ENCODE data around the gene AKAP10. TPM values are rescaled to one million over a fixed set of nuclear protein-coding genes. Genes with fewer than 3 reads are reported as not detected.

AKAP10 gene
- total RNA-seq, 1 donor from 2014 or later: 15.0 TPM

- H3K4me1 ChIP-seq: no peaks in the 10 kb centered on the region
- no peak overlapping the region for H3K27ac ChIP-seq
- intact Hi-C loops (cut with DNase I): no loop called here
- TF ChIP-seq, protein P1, sequence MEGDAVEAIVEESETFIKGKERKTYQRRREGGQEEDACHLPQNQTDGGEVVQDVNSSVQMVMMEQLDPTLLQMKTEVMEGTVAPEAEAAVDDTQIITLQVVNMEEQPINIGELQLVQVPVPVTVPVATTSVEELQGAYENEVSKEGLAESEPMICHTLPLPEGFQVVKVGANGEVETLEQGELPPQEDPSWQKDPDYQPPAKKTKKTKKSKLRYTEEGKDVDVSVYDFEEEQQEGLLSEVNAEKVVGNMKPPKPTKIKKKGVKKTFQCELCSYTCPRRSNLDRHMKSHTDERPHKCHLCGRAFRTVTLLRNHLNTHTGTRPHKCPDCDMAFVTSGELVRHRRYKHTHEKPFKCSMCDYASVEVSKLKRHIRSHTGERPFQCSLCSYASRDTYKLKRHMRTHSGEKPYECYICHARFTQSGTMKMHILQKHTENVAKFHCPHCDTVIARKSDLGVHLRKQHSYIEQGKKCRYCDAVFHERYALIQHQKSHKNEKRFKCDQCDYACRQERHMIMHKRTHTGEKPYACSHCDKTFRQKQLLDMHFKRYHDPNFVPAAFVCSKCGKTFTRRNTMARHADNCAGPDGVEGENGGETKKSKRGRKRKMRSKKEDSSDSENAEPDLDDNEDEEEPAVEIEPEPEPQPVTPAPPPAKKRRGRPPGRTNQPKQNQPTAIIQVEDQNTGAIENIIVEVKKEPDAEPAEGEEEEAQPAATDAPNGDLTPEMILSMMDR (IDR thresholded peaks at IDR 0.05): no peak
- H3K36me3 ChIP-seq: peaks cover 58 to 74% of the 10 kb centered on the region in 2 donors
- DNase-seq (ENCODE audit: low spot score in 2 of 2): no peak
- H3K9me3 ChIP-seq: no peaks in the 10 kb centered on the region
- no peak overlapping the region for H3K4me3 ChIP-seq
- no peaks in the 10 kb centered on the region for H3K27me3 ChIP-seq
These were observed 72.1 kb downstream of the AKAP10 start for GRCh38 chr17:19905502-19905901.

DNA sequence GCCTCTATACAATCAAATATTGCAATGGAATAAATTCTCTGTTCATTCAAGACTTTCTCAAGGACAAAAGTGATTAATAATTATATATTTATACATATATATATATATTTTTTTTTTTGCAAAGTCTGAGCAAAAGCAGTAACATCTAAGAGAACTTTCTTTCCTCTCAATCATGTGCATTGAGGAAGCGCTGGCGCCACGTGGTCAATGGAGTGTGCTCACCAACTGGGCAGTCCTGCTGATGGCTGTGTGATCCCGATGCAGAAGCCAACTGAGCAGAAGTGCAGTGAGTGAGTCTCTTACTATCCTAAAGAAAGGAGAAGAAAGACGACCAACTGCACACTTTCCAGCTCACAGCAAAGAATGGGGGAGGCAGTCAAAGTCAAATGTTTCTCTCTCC is 72.7 kb downstream of the AKAP10 start:
- Histone ChIP-seq H3K4me1 (no peaks in the 10 kb centered on the region), H3K27me3 (no peaks in the 10 kb centered on the region), H3K4me3 (no peak overlapping the region), H3K27ac (no peak overlapping the region), H3K9me3 (no peaks in the 10 kb centered on the region), H3K36me3 (peaks cover 58 to 73% of the 10 kb centered on the region in 2 donors)
- TF ChIP-seq, protein P1 (IDR thresholded peaks at IDR 0.05): no peak
- peak in 1 of 2 donors; percentile 11 for DNase-seq (ENCODE audit: low spot score in 2 of 2)
- intact Hi-C loops (cut with DNase I): no loop called here

GRCh38 chr17:19904412-19904811 is 73.2 kb downstream of the AKAP10 start:
- intact Hi-C loops (cut with DNase I): no loop called here
- H3K36me3 ChIP-seq: peaks cover 56 to 72% of the 10 kb centered on the region in 2 donors

DNA sequence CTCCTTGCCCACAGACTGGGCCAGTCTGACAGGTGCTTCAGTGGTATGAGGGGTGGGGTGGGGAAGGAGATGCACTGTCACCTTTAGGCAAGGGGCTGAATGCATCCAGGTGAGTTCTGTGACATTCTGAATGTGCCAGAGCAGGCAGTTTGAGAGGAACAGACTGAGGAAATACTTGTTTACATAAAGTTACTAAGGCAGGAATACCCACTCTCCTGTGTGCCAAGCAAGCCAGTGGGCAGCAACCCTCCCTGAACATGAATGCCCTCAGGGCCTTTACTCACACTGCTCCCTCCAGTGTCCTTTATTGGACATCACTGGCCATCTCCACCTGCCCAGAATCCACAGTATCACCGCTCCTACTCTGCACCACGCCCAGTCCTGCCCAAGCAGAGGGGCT is 76.8 kb downstream of the AKAP10 start:
- Histone ChIP-seq H3K27me3 (no peaks in the 10 kb centered on the region), H3K4me1 (no peaks in the 10 kb centered on the region), H3K36me3 (peaks cover 29 to 44% of the 10 kb centered on the region in 2 donors), H3K4me3 (no peak overlapping the region), H3K9me3 (no peaks in the 10 kb centered on the region), H3K27ac (no peak overlapping the region)
- intact Hi-C loops (cut with DNase I): no loop called here
- DNase-seq (ENCODE audit: low spot score in 2 of 2): no peak
- TF ChIP-seq, protein P1 (IDR thresholded peaks at IDR 0.05): no peak

More at GRCh38 chr17:19904412-19904811, 73.2 kb downstream of the AKAP10 start:
- TF ChIP-seq, protein P1 (IDR thresholded peaks at IDR 0.05): no peak
- no peak overlapping the region for H3K27ac ChIP-seq
- DNase-seq (ENCODE audit: low spot score in 2 of 2): no peak
- no peaks in the 10 kb centered on the region for H3K9me3 ChIP-seq
- no peak overlapping the region for H3K4me3 ChIP-seq
- no peaks in the 10 kb centered on the region for H3K4me1 ChIP-seq
- H3K27me3 ChIP-seq: no peaks in the 10 kb centered on the region

GRCh38 chr17:19897903-19898302 is 79.7 kb downstream of the AKAP10 start:
- DNase-seq (ENCODE audit: low spot score in 2 of 2): no peak
- H3K36me3 ChIP-seq: peaks cover 5 to 19% of the 10 kb centered on the region in 2 donors
- no peak overlapping the region for H3K27ac ChIP-seq
- no peak overlapping the region for H3K4me3 ChIP-seq
- H3K27me3 ChIP-seq: no peaks in the 10 kb centered on the region
- H3K4me1 ChIP-seq: no peaks in the 10 kb centered on the region
- intact Hi-C loops (cut with DNase I): no loop called here
- TF ChIP-seq, protein P1 (IDR thresholded peaks at IDR 0.05): no peak
- H3K9me3 ChIP-seq: no peaks in the 10 kb centered on the region

All from ascending aorta (tissue), 2 donors.